ENCODE results near the gene CDH8. TPM values are rescaled to one million over a fixed set of nuclear protein-coding genes. Genes with fewer than 3 reads are reported as not detected.

The CDH8 gene
- polyA plus RNA-seq, 1 experiment = not detected

DNA sequence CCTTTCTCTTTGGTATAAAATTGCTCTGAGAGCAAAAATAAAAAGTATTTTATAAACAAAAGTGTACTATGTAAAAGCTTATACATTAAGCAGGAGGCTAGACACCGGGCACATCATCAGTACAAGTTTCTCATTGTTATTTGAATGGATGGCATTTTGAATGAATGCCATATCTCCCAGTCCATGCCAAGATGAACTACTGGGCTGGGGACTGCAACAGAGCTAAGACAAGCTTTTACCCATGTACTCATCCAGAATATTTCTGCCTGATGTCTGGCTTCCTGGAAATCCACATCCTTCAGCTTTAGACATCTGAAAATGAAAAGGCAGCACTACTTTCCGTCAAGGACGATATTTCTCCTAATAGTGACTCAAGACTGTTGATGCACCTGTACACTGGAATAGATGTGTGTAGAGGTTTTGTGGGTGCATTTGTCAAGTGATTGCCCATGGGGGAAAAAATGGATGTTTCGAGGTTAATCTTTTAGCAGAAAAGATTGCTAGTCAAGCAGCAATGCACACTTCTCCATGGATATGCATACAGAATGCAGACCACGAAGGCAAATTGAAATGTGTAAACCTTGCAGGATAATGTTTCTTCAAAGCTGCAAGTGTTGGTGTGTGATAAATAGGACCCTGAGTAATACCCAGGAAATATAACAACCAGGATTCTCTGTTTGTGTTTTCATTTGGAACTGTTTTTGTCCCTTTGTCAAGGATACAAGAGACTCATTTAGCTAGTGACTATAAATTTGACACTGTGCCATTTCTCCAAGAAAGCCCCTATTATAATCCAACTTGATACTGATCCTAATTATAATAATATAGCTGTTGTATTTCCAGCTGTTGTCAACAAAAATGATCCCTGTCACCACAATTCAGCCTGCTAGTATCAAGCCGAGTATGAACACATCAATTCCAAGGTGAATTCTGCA is 173.8 kb downstream of the CDH8 start:
- H3K9me3 ChIP-seq (ENCODE audit: control insufficient read depth, insufficient read depth, low read length) = peaks cover 3% of the 10 kb centered on the region; the same call in 1 of the 2 replicates
- no peak for DNase-seq (ENCODE audit: low read depth, low spot score)
- no peak for TF ChIP-seq CTCF (IDR thresholded peaks at IDR 0.05; ENCODE audit: low read depth, low read length)
- H3K27me3 ChIP-seq (ENCODE audit: control insufficient read depth, insufficient read depth, low read length) = no peaks in the 10 kb centered on the region
- POLR2A ChIA-PET = no interaction called here
- no peak overlapping the region for H3K27ac ChIP-seq (ENCODE audit: low read depth, low read length)
- no peak overlapping the region for H3K4me3 ChIP-seq (ENCODE audit: low read depth, low read length)
- CTCF ChIA-PET = no interaction called here

DNA sequence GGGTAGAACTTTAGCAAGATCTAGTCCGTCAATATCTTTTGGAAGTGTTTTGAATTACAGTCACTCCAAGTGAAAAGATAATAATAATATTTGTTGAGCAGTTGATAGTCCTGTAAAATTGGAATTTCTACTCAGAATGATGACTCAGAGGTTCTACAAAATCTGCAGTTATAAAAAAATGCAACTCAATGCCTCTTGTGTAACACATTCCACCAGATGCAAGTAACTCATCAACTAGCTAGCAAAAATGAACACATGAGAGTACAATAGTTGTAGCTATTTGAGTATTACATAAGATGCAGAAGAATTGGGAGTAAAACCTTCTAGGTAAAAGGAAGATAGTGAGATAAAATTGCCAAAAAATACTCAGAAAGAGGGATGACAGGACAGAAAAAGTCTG is 177.2 kb downstream of the CDH8 start:
- H3K9me3 ChIP-seq (ENCODE audit: control insufficient read depth, insufficient read depth, low read length) = peaks cover 3% of the 10 kb centered on the region; the same call in 1 of the 2 replicates
- no peak overlapping the region for H3K27ac ChIP-seq (ENCODE audit: low read depth, low read length)
- no peak for DNase-seq (ENCODE audit: low read depth, low spot score)
- no peaks in the 10 kb centered on the region for H3K27me3 ChIP-seq (ENCODE audit: control insufficient read depth, insufficient read depth, low read length)
- ChIA-PET CTCF (no interaction called here), POLR2A (no interaction called here)
- H3K4me3 ChIP-seq (ENCODE audit: low read depth, low read length) = no peak overlapping the region
- TF ChIP-seq CTCF (IDR thresholded peaks at IDR 0.05; ENCODE audit: low read depth, low read length) = no peak

DNA sequence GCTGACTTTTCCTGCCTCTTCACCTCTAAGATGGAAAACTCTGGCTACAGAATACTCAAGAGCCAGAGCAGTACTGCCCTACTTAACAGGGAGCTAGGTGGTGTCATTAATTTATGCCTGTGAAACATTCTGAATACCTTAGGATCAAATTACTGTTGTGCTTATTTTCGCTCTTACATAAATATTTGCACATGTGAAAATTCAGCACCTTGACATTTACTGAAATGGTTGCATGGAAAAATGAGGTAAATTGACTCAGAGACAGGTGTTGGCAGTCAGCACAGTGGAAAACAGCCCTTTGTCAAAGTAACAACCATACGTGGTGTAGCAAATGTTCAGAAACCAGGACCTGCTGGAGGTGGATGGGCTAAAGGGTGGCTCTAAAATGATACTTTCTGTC is 193.6 kb downstream of the CDH8 start:
- Histone ChIP-seq H3K27me3 (ENCODE audit: control insufficient read depth, insufficient read depth, low read length) (no peaks in the 10 kb centered on the region), H3K27ac (ENCODE audit: low read depth, low read length) (no peak overlapping the region), H3K4me3 (ENCODE audit: low read depth, low read length) (no peak overlapping the region), H3K9me3 (ENCODE audit: control insufficient read depth, insufficient read depth, low read length) (peaks cover 7% of the 10 kb centered on the region; the same call in 1 of the 2 replicates)
- ChIA-PET CTCF (no interaction called here), POLR2A (no interaction called here)
- no peak for DNase-seq (ENCODE audit: low read depth, low spot score)
- no peak for TF ChIP-seq CTCF (IDR thresholded peaks at IDR 0.05; ENCODE audit: low read depth, low read length)

DNA sequence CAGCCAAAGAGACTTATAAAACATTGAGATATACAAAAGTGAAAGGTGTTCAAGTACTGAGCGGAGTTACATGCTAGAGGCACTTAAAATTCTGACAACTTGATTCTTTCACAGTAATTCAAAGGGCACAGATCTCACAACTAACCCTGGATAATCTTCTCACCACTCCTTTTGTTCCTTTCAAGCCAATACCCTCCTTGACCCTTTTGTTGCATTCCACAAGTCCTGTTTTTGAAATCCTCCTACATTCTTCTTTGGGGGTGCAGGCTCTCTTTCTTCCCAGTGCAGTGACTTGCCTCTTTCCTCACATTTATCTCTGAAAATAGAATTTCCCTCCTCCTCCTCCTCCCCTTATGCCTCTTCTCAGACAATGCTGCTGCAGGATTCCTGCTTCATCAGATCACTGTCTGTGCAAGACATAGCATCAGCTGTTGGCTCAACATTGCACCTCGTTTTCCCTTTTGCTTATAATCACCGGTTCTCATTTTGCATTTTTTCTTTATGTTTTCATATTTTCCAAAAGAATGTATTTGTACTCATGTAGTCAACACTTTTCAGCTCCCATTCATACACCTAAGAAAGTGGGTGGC is 199.3 kb downstream of the CDH8 start:
- H3K4me3 ChIP-seq (ENCODE audit: low read depth, low read length) = no peak overlapping the region
- DNase-seq (ENCODE audit: low read depth, low spot score) = no peak
- peaks cover 2% of the 10 kb centered on the region for H3K9me3 ChIP-seq (ENCODE audit: control insufficient read depth, insufficient read depth, low read length)
- no peak overlapping the region for H3K27ac ChIP-seq (ENCODE audit: low read depth, low read length)
- POLR2A ChIA-PET = no interaction called here
- H3K27me3 ChIP-seq (ENCODE audit: control insufficient read depth, insufficient read depth, low read length) = no peaks in the 10 kb centered on the region
- CTCF ChIA-PET = no interaction called here
- no peak for TF ChIP-seq CTCF (IDR thresholded peaks at IDR 0.05; ENCODE audit: low read depth, low read length)

DNA sequence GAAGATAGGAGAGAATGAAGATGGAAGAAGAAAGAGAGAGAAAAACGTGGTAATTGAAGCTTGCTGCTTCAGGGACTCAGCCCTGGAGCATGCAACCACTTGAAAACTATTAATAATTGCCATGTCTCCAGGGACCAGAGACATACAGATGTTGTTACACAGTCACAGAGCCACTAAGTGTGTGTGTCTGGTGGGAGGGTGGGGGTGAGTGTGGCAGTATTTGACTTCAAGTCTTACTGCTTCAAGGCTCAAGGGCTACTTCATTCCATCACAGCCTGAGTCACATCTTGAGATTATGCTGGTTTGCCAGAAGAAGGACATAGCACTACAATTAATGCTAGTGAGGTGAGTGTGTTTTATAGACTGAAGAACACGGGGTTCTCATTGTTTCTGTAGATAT is 202.2 kb downstream of the CDH8 start:
- DNase-seq (ENCODE audit: low read depth, low spot score) = no peak
- Histone ChIP-seq H3K4me3 (ENCODE audit: low read depth, low read length) (no peak overlapping the region), H3K9me3 (ENCODE audit: control insufficient read depth, insufficient read depth, low read length) (no peaks in the 10 kb centered on the region; the same call in 1 of the 2 replicates), H3K27me3 (ENCODE audit: control insufficient read depth, insufficient read depth, low read length) (no peaks in the 10 kb centered on the region), H3K27ac (ENCODE audit: low read depth, low read length) (no peak overlapping the region)
- ChIA-PET CTCF (no interaction called here), POLR2A (no interaction called here)
- TF ChIP-seq CTCF (IDR thresholded peaks at IDR 0.05; ENCODE audit: low read depth, low read length) = no peak
